ENCODE results near the gene P2RY14.

Gene P2RY14

GRCh38 chr3:151303751-151304150, 25.4 kb upstream of the P2RY14 start:
- in situ Hi-C loops (cut with HindIII; ENCODE audit: low sequenced_read_pairs), result no loop called here

GRCh38 chr3:151301787-151302186, 23.4 kb upstream of the P2RY14 start:
- in situ Hi-C loops (cut with HindIII; ENCODE audit: low sequenced_read_pairs), result no loop called here

- in situ Hi-C loops (cut with HindIII; ENCODE audit: low sequenced_read_pairs), result no loop called here
Observed at GRCh38 chr3:151300539-151300938, 22.2 kb upstream of the P2RY14 start.

GRCh38 chr3:151299006-151299405, 20.7 kb upstream of the P2RY14 start:
- in situ Hi-C loops (cut with HindIII; ENCODE audit: low sequenced_read_pairs), result no loop called here

- in situ Hi-C loops (cut with HindIII; ENCODE audit: low sequenced_read_pairs), result no loop called here
Observed at GRCh38 chr3:151297429-151297828, 19.1 kb upstream of the P2RY14 start.

- in situ Hi-C loops (cut with HindIII; ENCODE audit: low sequenced_read_pairs), result no loop called here
Observed at GRCh38 chr3:151296226-151296625, 17.9 kb upstream of the P2RY14 start.

- in situ Hi-C loops (cut with HindIII; ENCODE audit: low sequenced_read_pairs), result no loop called here
Observed at GRCh38 chr3:151293127-151293526, 14.8 kb upstream of the P2RY14 start.

GRCh38 chr3:151290673-151291072, 12.3 kb upstream of the P2RY14 start:
- in situ Hi-C loops (cut with HindIII; ENCODE audit: low sequenced_read_pairs), result no loop called here

- in situ Hi-C loops (cut with HindIII; ENCODE audit: low sequenced_read_pairs), result no loop called here
Observed at GRCh38 chr3:151289445-151289844, 11.1 kb upstream of the P2RY14 start.

GRCh38 chr3:151285940-151286339, 7.6 kb upstream of the P2RY14 start:
- in situ Hi-C loops (cut with HindIII; ENCODE audit: low sequenced_read_pairs), result no loop called here

- in situ Hi-C loops (cut with HindIII; ENCODE audit: low sequenced_read_pairs), result no loop called here
Observed at GRCh38 chr3:151283907-151284461, 5.6 kb upstream of the P2RY14 start.

GRCh38 chr3:151283387-151283786, 5.0 kb upstream of the P2RY14 start:
- in situ Hi-C loops (cut with HindIII; ENCODE audit: low sequenced_read_pairs), result no loop called here

GRCh38 chr3:151282921-151283320, 4.6 kb upstream of the P2RY14 start:
- in situ Hi-C loops (cut with HindIII; ENCODE audit: low sequenced_read_pairs), result no loop called here

- in situ Hi-C loops (cut with HindIII; ENCODE audit: low sequenced_read_pairs), result no loop called here
Observed at GRCh38 chr3:151281671-151282324, 3.5 kb upstream of the P2RY14 start.

GRCh38 chr3:151276687-151277042, 1.7 kb downstream of the P2RY14 start:
- in situ Hi-C loops (cut with HindIII; ENCODE audit: low sequenced_read_pairs), result no loop called here

GRCh38 chr3:151276038-151276686, 2.2 kb downstream of the P2RY14 start:
- in situ Hi-C loops (cut with HindIII; ENCODE audit: low sequenced_read_pairs), result no loop called here

GRCh38 chr3:151275091-151275490, 3.3 kb downstream of the P2RY14 start:
- in situ Hi-C loops (cut with HindIII; ENCODE audit: low sequenced_read_pairs), result no loop called here

GRCh38 chr3:151269631-151270030, 8.7 kb downstream of the P2RY14 start:
- in situ Hi-C loops (cut with HindIII; ENCODE audit: low sequenced_read_pairs), result no loop called here

- in situ Hi-C loops (cut with HindIII; ENCODE audit: low sequenced_read_pairs), result no loop called here
Observed at GRCh38 chr3:151268267-151269235, 9.8 kb downstream of the P2RY14 start.

- in situ Hi-C loops (cut with HindIII; ENCODE audit: low sequenced_read_pairs), result no loop called here
Observed at GRCh38 chr3:151267066-151267465, 11.3 kb downstream of the P2RY14 start.

- in situ Hi-C loops (cut with HindIII; ENCODE audit: low sequenced_read_pairs), result no loop called here
Observed at GRCh38 chr3:151265866-151266265, 12.5 kb downstream of the P2RY14 start.

All from DLD1 (cell line).